GM21528 (cell line): Measurements from ENCODE around the gene DRC1.

Experiments
- ATAC-seq: cut with Tn5 transposase; IDR thresholded peaks from one replicate; pipeline ENCODE4 v1.9.1; 2021; ENCODE audit warnings: mild to moderate bottlenecking, moderate library complexity; ENCODE audit not compliant: unreplicated experiment, low FRiP score

Gene DRC1

DNA sequence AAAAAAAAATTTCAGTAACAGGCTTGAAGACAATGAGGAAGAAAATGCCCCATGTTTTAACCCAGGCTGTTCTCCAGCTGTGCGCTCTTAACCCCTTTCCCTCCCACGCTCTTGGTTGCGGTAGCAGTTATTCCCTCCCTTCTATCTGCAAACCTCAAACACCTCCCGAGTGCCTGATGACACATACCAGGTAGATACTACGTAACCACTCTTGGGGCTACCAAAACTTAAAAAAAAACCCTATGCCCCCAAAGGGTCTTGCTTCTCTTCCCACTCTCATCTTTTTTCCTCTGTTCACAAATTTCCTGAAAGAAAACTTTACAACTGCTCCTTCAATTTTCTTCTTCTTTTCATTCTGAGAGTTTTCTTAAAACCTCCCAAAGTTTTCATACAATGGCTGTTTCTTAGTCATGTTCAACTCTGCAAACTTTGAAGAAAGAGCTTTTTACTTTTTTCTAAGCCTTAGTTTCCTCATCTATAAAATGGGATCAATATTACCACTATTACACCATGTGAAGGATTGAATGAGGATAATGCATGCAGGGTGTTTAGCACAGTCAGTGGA lies 4.9 kb upstream of the DRC1 start:
- no peak for ATAC-seq

GRCh38 chr2:26399771-26400376 lies 1.8 kb upstream of the DRC1 start:
- ATAC-seq: no peak

GRCh38 chr2:26400723-26401122 lies 997 bp upstream of the DRC1 start:
- ATAC-seq: no peak

GRCh38 chr2:26407526-26407925 lies 5.8 kb downstream of the DRC1 start:
- no peak for ATAC-seq

DNA sequence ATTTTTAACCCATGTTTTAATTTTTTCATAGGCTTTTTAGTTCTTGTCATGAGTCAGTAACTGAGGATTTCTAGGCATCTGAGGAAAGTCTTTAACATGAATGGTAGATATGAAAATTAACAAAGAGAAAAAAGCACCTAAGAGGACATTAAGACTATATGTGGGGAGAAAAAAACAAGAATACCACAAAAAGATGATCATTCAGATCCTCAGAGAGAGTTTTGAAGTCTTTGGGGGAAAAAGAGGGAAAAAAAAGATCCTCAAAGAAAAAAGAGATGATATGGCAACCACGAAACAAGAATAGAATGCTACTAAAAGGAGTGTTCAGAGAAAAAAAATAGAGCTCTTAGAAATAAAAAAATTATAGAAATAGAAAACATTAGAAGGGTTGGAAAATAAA lies 8.1 kb downstream of the DRC1 start:
- no peak for ATAC-seq

GRCh38 chr2:26410764-26411243 lies 9.1 kb downstream of the DRC1 start:
- ATAC-seq: no peak

DNA sequence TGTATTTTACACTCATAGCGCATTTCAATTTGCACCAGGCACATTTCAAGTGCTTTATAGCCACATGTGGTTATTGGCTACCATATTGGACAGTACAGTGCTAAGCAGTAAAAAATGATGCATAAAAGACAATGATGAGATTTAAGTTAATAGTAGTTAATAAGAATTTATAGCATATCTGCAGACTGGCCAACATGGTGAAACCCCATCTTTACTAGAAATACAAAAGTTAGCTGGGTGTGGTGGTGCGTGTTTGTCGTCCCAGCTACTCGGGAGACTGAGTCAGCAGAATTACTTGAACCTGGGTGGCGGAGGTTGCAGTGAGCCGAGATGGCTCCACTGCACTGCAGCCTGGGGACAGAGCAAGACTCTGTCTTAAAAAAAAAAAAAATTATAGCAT lies 9.7 kb downstream of the DRC1 start:
- ATAC-seq: no peak

- ATAC-seq: no peak
Observed at GRCh38 chr2:26412091-26412673, 10.5 kb downstream of the DRC1 start.

- ATAC-seq: no peak
Observed at GRCh38 chr2:26414311-26414710, 12.6 kb downstream of the DRC1 start.

GRCh38 chr2:26421961-26422360 lies 20.2 kb downstream of the DRC1 start:
- ATAC-seq: no peak

DNA sequence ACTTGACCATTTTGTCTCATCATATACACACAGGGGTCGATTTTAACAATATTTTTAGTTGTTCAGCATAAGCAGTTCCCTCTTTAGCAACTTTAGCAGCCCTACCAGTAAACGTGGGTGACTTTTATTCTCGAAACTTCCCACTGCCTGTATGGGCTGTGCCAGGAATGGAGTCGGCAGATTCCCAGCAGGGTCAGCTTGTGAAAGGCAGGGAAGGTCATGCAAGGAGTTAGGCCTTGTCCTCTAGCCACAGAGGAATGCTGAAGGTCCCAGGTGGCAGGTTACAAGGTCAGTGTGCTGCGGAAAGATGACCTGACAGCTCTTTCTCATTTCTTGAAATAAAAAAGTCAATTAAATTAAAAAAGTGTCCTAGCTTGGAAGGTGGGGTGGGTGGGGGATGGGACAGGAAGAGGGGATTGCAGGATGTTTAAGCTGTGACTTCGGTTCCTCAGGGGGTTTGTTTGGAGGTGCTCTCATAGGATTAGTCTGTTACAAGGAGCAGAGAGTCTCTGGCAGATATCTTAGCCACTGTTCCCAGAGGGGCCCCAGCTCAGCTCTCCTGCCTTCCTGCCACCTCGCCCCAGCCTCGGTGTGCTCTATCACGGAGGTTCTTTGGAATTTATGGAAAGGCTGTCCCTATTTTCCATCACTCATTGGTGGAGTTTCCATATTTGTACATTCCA lies 21.4 kb downstream of the DRC1 start:
- no peak for ATAC-seq

GRCh38 chr2:26423750-26424149 lies 22.0 kb downstream of the DRC1 start:
- no peak for ATAC-seq

GRCh38 chr2:26424221-26424620 lies 22.5 kb downstream of the DRC1 start:
- no peak for ATAC-seq

GRCh38 chr2:26428846-26429245 lies 27.1 kb downstream of the DRC1 start:
- ATAC-seq: no peak

GRCh38 chr2:26429779-26430578 lies 28.3 kb downstream of the DRC1 start:
- no peak for ATAC-seq

- ATAC-seq: no peak
Observed at GRCh38 chr2:26430826-26431225, 29.1 kb downstream of the DRC1 start.

- ATAC-seq: no peak
Observed at GRCh38 chr2:26432363-26432762, 30.6 kb downstream of the DRC1 start.

GRCh38 chr2:26432859-26433258 lies 31.1 kb downstream of the DRC1 start:
- ATAC-seq: no peak

- ATAC-seq: no peak
Observed at GRCh38 chr2:26435106-26435505, 33.4 kb downstream of the DRC1 start.

GRCh38 chr2:26438526-26438925 lies 36.8 kb downstream of the DRC1 start:
- no peak for ATAC-seq

DNA sequence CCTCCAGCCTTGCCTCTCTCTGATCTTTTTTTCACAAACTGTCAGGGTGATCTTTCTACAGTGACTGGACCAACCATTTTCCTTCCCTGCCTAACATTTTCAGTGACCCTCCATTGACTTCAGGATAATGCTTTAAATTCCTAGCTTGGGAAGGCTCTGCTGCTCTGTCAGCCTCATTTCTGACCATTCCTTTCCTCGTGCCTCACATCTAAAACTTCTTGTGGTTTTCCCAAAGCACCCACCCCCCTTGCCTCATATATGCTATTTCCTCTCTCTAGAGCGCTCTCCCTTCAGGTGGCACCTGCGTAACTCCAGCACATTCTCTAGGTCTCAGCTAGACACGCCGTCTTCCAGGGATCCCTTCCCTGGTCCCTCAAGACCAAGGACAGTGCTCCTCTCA lies 37.2 kb downstream of the DRC1 start:
- no peak for ATAC-seq
